Brain microvascular endothelial cell (primary cell): Measurements from ENCODE around the gene OR13C3.

Experiments used
- DNase-seq: peaks from one replicate; pipeline ENCODE4 v3.0.0-alpha.2; 2020
- H3K27ac ChIP-seq: fragments of 250-450 bp; sonication (Bioruptor Pico); 2 replicates; pipeline ENCODE4 v1.5.1; 2020; ENCODE audit warnings: mild to moderate bottlenecking, moderate library complexity
- H3K27me3 ChIP-seq: fragments of 250-450 bp; sonication (Bioruptor Pico); replicated peaks from 2 replicates; pipeline ENCODE4 v1.5.1; 2020; ENCODE audit warnings: mild to moderate bottlenecking
- H3K36me3 ChIP-seq: fragments of 250-450 bp; sonication (Bioruptor Pico); replicated peaks from 2 replicates; pipeline ENCODE4 v1.5.1; 2020; ENCODE audit warnings: mild to moderate bottlenecking
- H3K4me3 ChIP-seq: 2 replicates; pipeline ENCODE4 v1.5.1; 2011; ENCODE audit warnings: low read depth, mild to moderate bottlenecking, control low read depth, low read length, moderate library complexity
- CTCF ChIP-seq: IDR thresholded peaks from 2 replicates; pipeline ENCODE4 v1.5.1; 2011; ENCODE audit warnings: low read depth, mild to moderate bottlenecking, moderate library complexity, low read length, control low read depth, inconsistent platforms; ENCODE audit errors: missing control alignments
- in situ Hi-C: cut with HindIII; loops from 2 replicates; pipeline ENCODE4 v1.10.0; 2017; ENCODE audit warnings: low sequenced_read_pairs, low pct_ligation_motif_present

OR13C3 gene

DNA sequence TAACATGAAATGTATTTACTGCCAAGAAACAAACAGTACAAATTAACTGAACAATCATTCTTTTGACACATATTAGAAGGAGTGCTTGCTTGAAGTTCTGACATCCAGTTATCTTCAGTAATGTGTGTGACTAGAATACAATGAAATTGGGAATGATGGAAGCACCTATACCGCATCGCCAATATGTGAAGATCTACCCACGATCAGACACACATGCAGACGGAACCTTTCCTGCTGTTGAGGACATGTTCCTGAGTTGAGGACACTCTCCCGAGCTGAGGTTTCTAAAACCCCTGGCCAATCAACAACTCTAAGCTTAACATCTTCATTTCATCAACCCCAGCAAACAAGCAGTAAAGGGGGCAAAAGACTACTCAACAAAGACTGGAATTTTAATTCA is at the start of gene OR13C3:
TSS of gene OR13C3 (minus strand) at position 101 of the 400 bp plus-strand sequence. CDS start 133 bp downstream, outside the sequence.
- no peak for DNase-seq
- no peak within 1 kb of the TSS for H3K4me3 ChIP-seq
- in situ Hi-C loops = no loop called here
- no peak for TF ChIP-seq CTCF
- H3K36me3 ChIP-seq = no peaks in the 10 kb centered on the region
- H3K27me3 ChIP-seq = no peaks in the 10 kb centered on the region
- H3K27ac ChIP-seq = no peak within 1 kb of the TSS

GRCh38 chr9:104580562-104580961 is 43.9 kb upstream of the OR13C3 start:
- in situ Hi-C loops = no loop called here
- H3K27me3 ChIP-seq = no peaks in the 10 kb centered on the region
- H3K4me3 ChIP-seq = no peak overlapping the region
- H3K27ac ChIP-seq = no peak overlapping the region
- no peak for TF ChIP-seq CTCF
- no peak for DNase-seq
- no peaks in the 10 kb centered on the region for H3K36me3 ChIP-seq

GRCh38 chr9:104577263-104577662 is 40.6 kb upstream of the OR13C3 start:
- no peak overlapping the region for H3K4me3 ChIP-seq
- no peaks in the 10 kb centered on the region for H3K27me3 ChIP-seq
- no peak overlapping the region for H3K27ac ChIP-seq
- in situ Hi-C loops = no loop called here
- H3K36me3 ChIP-seq = no peaks in the 10 kb centered on the region
- no peak for DNase-seq
- TF ChIP-seq CTCF = no peak

DNA sequence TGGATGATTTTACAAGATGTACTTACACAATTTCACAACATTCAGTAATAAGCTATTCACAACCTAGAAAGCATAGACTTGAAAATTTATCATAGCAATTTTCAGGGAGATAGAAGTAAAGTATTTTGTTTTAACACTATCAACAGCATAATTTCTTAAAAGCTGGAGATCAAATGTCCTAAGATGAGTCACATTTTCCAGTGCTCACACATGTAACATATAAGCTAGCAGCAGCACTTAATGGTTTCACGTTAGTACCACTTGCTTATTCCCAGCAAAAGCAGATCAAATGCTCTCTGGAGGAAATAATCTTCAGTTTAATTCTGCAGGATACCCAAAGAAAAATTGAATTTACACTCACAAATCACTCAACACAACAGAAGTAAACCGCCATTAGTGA is 38.8 kb upstream of the OR13C3 start:
- in situ Hi-C loops = no loop called here
- no peak for DNase-seq
- Histone ChIP-seq H3K27ac (no peak overlapping the region), H3K4me3 (no peak overlapping the region), H3K27me3 (no peaks in the 10 kb centered on the region), H3K36me3 (no peaks in the 10 kb centered on the region)
- no peak for TF ChIP-seq CTCF

DNA sequence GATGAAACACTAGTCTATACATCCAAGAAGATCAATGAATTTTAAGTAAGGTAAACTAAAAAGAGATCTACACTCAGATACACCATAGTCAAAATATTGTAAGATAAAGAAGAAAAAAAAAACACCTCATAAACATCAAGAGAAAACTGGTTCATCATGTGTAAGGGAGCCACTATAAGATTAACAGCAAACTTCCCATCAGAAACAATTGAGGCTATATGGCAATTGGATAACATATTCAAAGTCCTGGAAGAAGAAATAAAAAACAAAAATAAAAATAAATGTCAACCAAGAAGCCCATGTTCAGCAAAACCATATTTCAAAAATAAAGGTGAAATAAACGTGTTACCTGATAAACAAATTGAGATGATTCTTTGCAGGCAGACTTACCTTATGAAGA is 36.0 kb upstream of the OR13C3 start:
- Histone ChIP-seq H3K4me3 (no peak overlapping the region), H3K27ac (no peak overlapping the region), H3K36me3 (no peaks in the 10 kb centered on the region), H3K27me3 (no peaks in the 10 kb centered on the region)
- DNase-seq = no peak
- in situ Hi-C loops = no loop called here
- no peak for TF ChIP-seq CTCF

DNA sequence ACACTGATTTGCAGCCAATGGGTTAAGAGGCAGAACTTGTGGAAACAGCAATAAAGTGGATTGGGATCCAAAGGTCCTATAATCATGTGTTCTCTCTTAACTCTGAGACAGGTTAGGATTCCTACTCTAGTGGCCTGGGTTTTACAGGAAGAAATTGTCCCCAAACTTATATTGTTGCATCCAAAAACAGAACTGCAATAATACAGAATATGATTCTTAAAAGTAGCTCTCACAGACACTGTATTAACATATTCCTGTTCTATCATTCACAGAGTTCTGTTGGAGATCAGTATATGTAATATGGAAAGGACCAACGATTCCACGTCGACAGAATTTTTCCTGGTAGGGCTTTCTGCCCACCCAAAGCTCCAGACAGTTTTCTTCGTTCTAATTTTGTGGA is 32.2 kb upstream of the OR13C3 start, which contains the start of gene OR13C8:
TSS of gene OR13C8 (plus strand) at position 301 of the 400 bp plus-strand sequence. CDS start at position 301, 0 bp downstream.
- in situ Hi-C loops = no loop called here

More for the DNA sequence above, 32.2 kb upstream of the OR13C3 start, which contains the start of gene OR13C8:
- Histone ChIP-seq H3K27ac (no peak within 1 kb of the TSS), H3K36me3 (no peaks in the 10 kb centered on the region), H3K27me3 (no peaks in the 10 kb centered on the region), H3K4me3 (no peak within 1 kb of the TSS)
- DNase-seq = no peak
- no peak for TF ChIP-seq CTCF
